Lower leg skin (tissue), 3 donors: ENCODE measurements around the gene NRIP3.
"Not testable (repeated sequence)": the region's sequence is repeated elsewhere in the genome, so short reads cannot be mapped to it uniquely, and the experiment has no call there.

Source experiments
- POLR2A ChIP-seq, 2 donors: fragments of 450-650 bp; IDR thresholded peaks; one replicate each; pipeline ENCODE4 v1.6.1; 2016 to 2017; ENCODE audit warnings: antibody characterized with exemption in 2 of 2, mild to moderate bottlenecking in 1 of 2, moderate library complexity in 1 of 2
- TF ChIP-seq, protein P1 (sequence below), 3 donors: fragments of 450-650 bp; IDR thresholded peaks; one replicate each; pipeline ENCODE4 v1.5.1; 2016; ENCODE audit warnings: antibody characterized with exemption in 3 of 3, mild to moderate bottlenecking in 3 of 3, moderate library complexity in 2 of 3

DNA sequence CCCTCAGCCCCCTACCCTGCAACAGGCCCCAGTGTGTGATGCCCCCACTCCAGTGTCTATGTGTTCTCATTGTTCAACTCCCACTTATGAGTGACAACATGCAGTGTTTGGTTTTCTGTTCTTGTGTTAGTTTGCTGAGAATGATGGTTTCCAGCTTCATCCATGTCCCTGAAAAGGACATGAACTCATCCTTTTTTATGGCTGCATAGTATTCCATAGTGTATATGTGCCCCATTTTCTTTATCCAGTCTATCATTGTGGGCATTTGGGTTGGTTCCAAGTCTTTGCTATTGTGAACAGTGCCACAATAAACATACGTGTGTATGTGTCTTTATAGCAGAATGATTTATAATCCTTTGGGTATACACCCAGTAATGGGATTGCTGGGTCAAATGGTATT, 5.7 kb upstream of the NRIP3 start:
- not testable (repeated sequence) for TF ChIP-seq POLR2A (IDR thresholded peaks at IDR 0.05)
- TF ChIP-seq, protein P1, sequence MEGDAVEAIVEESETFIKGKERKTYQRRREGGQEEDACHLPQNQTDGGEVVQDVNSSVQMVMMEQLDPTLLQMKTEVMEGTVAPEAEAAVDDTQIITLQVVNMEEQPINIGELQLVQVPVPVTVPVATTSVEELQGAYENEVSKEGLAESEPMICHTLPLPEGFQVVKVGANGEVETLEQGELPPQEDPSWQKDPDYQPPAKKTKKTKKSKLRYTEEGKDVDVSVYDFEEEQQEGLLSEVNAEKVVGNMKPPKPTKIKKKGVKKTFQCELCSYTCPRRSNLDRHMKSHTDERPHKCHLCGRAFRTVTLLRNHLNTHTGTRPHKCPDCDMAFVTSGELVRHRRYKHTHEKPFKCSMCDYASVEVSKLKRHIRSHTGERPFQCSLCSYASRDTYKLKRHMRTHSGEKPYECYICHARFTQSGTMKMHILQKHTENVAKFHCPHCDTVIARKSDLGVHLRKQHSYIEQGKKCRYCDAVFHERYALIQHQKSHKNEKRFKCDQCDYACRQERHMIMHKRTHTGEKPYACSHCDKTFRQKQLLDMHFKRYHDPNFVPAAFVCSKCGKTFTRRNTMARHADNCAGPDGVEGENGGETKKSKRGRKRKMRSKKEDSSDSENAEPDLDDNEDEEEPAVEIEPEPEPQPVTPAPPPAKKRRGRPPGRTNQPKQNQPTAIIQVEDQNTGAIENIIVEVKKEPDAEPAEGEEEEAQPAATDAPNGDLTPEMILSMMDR (IDR thresholded peaks at IDR 0.05), result not testable (repeated sequence)
